T-helper 9 cell (primary cell): Measurements from ENCODE around the gene PPM1L.

Experiments
- DNase-seq: peaks from one replicate; pipeline ENCODE4 v3.0.0-alpha.2; 2020

The PPM1L gene

DNA sequence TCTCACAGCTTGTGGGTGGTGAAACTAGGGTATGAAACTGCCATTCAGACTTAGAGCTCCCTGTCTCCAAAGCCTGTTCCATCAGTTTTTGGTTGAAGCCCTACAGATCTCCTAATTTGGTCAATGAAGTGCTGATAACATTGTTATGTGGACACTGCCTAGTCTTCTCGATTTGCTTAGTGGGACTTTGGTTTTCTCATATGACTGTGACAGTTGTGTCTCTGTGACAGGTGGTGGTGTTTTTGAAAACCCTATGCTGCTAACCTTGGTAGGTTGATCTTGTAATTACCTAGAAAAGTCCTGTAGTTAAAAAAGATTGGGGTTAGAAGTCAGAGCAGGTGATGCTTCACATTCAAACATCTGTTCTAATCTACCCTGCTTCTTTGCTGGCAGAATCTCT, 9.2 kb downstream of the PPM1L start:
- no peak for DNase-seq

DNA sequence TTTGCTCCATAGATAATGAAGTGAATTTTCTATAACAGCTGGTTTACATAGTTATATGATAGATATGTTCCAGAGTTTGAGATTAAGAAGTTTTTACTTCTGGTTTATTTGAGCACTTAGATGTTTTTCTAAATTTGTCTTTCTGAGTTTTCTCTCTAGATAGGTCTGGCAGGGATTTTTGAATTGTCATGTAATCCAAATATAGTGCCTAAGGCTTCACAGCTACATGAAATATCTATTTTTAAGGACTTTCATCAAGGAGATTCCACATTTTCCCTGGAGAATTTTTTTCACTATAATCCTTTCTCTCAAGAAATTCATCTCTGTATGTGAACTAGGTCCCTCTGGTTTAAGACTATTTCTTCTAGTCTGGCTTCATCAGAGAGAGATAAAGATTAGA, 12.0 kb downstream of the PPM1L start:
- no peak for DNase-seq

GRCh38 chr3:160768918-160769317, 12.9 kb downstream of the PPM1L start:
- DNase-seq: no peak

DNA sequence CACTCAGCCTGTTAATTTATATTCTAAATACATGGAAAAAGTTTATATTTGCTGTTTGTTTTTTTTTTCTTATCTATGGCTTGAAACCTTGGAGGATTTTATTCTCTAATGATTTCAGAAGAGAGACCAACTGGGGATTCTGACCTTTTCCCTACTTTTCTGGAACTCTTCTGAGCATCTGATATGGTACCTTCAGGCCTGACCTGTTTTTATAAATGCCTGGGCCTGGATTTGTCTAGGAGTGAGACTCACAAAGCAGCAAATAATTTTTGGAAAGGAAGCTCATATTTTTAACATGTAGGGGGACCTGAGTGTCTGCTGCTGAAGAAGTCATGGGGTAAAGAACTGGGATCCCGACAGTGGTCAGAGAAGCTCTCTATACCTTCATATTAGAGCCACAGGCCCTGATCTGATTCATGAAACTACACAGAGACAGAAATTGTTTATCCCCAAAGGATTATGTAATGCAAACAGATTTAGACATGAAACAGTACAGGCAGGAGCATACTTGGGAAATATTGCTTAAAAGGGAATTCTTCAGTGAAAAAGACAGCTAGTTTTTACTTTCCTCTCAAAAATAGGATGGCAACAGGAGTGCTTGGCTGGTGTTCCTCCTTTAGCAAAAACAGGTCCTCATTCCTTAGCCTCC, 15.9 kb downstream of the PPM1L start:
- DNase-seq: no peak

GRCh38 chr3:160773722-160774121, 17.7 kb downstream of the PPM1L start:
- DNase-seq: no peak

DNA sequence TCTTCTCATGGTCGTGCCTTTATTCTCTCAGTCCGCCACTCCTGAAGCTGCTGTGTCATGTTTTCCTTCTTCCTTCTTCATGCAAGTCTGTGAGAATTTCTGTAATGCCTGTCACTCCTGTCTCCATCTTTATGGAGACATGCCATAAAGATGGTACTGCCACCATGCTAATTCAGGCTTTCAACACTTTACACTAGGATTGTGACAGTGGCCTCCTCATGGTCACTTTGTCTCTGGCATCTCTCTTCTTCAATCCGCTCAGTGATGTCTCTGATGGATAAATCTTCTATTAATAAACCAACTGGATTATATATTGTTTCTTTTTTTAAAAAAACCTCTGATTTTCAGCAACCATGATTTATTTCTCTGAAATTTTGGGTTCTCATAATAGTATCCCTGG, 18.1 kb downstream of the PPM1L start:
- DNase-seq: no peak

- DNase-seq: no peak
Observed at GRCh38 chr3:160778480-160778879, 22.4 kb downstream of the PPM1L start.

DNA sequence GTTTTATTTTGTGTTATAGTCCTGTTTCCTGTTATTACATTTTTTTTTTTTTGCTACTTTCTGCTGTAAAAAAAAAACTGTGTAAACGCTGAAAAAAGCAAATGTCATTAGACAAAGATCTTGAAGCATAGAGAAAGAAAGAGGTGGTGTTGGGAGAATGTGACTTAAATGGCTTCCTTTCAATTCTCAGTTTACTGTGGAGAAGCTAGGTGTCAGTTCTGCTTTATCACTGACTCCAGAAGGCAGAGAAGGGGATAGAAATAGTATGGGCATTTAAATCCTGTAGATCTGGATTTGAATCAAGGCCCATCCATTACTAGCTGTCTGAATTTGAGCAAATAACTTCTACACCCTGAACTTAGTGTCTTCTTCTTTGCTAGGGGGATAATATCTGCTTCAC, 23.0 kb downstream of the PPM1L start:
- DNase-seq: no peak

- no peak for DNase-seq
Observed at GRCh38 chr3:160780245-160780644, 24.2 kb downstream of the PPM1L start.

DNA sequence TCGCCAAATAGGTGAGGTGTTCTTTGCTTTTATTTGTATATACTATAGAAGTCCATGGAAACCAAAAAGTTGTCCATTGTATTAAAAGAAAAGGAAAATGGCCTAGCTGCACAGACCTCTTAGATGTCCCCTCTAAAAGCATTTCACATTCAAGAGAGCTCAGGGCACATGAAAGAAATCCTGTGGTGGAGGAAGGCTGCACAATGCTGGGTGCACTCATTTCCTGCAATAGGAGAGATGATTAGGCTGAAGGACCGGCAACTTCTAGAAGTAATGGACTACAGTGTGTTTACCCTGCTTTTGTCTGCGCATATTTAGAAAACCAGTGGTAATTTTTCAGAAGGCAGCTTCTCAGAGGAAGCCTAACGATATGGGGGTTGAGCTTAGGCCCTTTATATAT, 25.4 kb downstream of the PPM1L start:
- no peak for DNase-seq

DNA sequence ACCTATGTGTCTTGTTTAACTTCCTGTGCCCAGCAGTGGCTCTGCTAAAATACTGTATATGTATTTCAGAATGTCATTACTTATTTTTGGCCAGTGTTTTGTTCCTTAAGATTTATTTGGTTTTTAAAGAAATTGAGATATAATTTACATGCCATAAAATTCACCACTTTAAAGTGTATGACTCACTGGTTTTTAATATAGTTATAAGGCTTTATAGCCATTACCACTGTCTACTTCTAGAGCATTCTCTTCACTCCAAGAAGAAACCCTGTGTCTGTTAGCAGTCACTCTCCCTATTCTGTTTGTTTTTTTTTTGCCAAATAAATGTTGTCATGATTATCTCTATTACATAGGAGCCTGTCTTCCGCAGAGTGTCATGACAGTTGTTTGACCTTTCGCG, 25.8 kb downstream of the PPM1L start:
- DNase-seq: no peak

DNA sequence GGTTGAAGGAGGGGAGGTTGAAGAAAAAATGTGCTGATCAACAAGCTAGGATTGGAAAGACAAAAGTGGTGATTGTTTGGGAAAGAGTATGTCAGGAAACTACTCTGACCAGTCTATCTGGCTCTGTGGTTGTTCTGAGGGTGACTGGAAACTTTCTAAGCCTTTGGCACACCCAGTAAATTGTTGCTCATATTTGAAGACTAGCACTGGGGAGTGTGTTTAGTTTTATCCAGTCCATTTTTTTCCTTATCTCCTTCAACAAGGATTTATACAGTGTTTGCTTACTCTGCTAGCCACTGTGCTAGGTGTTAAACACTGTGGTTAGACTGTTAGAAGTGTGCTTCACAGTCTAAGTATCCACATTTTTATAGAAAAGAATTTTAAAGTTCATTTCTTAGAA, 28.8 kb downstream of the PPM1L start:
- DNase-seq: no peak

DNA sequence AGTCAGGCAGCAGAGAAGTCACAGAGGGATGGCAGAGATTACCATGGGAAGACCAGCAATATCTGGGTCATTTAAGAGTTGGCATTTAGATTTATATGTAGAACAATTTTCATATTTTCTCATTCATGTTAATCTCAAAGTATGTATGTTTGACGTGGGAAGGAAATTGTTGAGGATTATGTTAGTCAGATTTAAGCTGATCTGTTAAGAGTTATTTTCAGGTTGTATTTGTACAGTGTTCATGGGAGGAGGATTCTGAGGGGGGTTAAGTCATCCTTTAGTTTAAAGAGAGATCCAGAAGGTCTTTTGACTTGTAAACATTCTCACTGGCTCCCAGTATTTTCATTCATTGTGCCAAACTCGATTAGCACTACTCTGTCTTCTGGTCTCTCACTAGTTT, 34.7 kb downstream of the PPM1L start:
- DNase-seq: no peak

DNA sequence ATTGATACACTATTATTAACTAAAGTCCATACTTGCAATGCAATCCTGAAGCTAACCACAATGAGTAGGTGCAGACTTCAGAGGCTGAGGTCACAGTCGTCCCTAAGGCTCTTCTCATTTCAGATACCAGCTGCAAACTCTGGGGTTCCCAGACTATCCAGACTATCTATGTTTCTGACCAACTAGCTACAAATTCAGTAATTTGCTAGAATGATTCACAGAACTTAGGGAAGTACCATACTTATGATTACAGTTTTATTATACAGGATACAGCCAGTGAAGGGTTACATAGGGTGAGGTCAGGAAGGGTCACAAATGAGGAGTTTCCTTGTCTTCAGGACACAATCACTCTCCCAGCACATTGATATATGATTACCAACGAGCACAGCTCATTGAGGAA, 36.5 kb downstream of the PPM1L start:
- no peak for DNase-seq

GRCh38 chr3:160793722-160794252, 37.8 kb downstream of the PPM1L start:
- no peak for DNase-seq

DNA sequence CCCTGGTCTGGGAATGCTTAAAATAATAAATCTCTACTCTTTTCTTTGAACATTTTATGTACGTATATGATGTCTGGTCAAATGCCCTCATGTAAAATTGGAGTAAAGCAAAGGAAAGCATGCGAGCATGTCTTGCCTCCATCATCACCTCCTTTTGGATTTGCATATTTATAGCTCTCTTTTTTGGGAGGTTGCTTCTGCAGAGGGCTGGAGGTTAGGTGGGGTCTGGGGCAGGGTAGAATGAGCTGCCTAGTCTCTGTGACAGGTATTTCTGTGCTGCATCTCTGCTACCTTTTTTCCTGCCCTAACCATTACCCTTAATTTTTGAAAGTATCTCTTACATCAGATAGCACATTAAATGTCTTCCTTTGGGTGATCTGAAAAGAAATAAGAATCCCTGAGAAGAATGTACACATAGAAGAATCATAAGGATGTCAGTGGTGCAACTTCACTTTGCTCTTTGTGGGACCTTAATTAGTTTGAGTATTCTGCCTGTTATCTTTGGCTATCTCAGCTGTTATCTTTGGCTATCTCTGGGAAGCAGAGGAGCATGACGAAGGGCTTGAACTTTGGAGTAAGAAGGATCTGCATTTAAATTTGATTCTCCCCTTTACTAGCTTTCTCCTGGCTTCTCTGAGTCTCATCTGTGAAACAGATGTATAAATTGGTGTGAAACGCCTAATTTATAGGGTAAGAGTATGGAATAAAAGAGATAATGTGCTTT, 40.2 kb downstream of the PPM1L start:
- DNase-seq: no peak

DNA sequence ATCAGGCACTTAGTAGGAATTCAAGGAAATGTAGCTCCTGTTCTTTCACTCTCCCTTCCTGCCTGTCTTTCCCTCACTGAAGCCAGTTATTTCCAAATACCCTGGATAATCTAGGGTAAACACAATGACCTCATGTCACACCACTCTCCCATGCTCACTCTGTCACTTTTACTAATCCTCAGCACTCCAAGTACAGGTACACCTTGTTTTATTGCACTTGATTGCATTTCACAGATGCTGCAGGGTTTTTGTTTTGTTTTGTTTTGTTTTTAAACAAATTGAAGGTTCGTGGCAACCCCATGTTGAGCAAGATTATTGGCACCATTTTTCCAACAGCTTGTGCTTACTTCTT, 40.8 kb downstream of the PPM1L start:
- DNase-seq: no peak

GRCh38 chr3:160797356-160797755, 41.3 kb downstream of the PPM1L start:
- DNase-seq: no peak

DNA sequence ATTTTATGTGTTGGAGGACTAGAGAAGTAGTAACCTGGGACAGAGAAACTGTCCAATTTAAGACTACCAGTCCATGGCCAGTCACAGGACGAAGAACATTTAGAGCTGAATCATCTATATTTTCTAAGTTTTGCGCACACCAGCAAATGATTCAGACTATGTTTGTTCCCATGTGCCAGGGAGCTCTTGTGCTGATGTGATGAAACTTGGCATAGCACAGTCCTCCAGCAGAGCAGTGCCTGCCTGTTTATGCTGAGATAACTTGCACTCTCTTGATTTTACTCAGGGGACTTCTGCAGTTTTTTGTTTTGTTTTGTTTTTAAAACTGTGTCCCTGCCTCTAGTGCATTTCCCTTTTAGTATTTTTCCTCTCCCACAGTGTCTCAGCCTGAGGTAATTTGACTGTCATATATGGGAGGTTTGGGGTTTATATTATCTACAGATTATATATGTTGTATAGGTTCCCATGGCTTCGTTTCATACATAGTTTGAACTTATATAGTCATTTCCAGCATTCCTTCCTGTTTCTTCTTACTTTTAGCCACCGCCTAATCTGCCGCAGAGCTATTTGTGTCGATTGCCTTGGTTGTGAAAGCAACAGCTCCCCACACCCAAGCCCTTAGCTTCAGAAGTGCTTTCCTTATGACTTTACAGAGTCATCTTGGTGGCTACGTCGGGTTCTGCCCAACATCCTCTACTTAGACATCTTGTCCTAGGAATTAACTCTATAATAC, 45.5 kb downstream of the PPM1L start:
- DNase-seq: no peak

DNA sequence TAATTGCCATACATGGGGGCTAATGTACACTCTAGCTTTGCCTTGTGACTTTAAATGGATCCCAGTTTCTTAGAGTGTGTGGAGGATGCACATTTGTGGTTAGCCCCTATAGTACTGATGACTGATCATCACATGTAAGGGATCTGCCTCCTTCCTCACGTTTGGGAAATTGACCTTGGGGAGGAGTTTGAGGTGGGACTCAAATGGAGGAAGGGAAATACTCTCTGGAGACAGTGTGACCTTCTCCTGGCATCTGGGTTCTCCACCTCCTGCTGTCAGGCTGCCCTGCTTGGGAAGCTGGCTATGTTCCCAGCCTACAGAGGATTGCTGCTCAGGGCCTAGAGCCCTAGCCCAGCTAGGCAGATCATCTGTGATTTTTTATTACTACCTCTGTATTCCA, 48.7 kb downstream of the PPM1L start:
- no peak for DNase-seq

DNA sequence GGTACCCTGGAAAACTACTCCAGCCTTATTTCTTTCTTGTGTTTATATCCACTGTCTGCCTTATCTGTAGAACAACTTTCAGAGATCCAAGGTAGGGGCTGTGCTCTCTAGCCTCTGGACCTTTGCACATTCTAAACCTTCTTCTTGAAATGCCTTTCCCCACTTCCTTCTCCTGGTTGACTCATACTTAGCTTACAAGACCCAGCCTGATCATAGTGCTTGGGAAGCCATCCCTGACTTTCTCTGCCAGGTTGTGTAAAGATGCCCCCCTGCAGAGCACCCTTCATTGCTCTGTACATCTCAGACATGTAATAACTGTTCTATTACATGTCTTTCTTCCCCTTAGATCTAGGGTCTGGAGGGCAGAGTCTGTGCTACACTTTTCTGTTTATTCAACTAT, 50.1 kb downstream of the PPM1L start:
- no peak for DNase-seq

DNA sequence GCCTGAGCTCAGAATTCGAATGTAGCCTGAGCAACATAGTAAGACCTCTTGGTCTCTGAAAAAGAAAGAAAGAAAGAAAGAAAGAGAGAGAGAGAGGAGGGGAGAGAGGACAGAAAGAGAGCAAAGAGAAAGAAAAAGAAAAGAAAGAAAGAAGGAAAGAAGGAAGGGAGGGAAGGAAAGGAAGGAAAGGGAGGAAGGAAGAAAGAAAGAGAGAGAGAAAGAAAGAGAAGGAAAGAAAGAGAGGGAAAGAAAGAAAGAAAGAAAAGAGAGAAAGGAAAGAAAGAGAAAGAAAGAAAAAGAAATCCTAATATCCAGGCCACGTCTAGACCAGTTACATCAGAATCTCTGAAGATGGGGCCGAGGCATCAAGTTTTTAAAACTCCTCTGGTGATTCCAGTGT, 50.7 kb downstream of the PPM1L start:
- DNase-seq: no peak

- no peak for DNase-seq
Observed at GRCh38 chr3:160808838-160809237, 52.8 kb downstream of the PPM1L start.

DNA sequence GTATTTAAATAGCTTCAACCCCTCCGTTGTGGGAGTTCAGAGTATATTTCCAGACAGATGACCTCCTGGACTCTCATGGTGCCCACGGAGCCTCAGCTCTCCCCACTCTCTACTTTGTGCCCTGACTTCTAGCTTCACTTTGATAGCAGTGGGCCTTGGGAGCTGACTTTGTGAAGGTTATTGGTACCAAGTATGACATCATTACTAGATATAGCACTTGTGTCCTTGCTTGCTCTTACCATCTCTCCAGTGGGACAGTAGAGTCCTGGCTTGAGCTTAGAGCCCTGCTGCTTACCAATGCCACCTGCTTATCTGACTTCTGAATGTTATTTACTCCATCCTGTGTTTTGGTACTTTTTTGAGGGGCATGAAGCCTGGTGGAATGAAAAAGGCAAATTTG, 53.4 kb downstream of the PPM1L start:
- no peak for DNase-seq
